ENCODE results near the gene KRTAP5-6. TPM values are rescaled to one million over a fixed set of nuclear protein-coding genes. Genes with fewer than 3 reads are reported as not detected.
"Not testable (repeated sequence)": the region's sequence is repeated elsewhere in the genome, so short reads cannot be mapped to it uniquely, and the experiment has no call there.

Gene KRTAP5-6
- total RNA-seq, 1 donor = not detected

DNA sequence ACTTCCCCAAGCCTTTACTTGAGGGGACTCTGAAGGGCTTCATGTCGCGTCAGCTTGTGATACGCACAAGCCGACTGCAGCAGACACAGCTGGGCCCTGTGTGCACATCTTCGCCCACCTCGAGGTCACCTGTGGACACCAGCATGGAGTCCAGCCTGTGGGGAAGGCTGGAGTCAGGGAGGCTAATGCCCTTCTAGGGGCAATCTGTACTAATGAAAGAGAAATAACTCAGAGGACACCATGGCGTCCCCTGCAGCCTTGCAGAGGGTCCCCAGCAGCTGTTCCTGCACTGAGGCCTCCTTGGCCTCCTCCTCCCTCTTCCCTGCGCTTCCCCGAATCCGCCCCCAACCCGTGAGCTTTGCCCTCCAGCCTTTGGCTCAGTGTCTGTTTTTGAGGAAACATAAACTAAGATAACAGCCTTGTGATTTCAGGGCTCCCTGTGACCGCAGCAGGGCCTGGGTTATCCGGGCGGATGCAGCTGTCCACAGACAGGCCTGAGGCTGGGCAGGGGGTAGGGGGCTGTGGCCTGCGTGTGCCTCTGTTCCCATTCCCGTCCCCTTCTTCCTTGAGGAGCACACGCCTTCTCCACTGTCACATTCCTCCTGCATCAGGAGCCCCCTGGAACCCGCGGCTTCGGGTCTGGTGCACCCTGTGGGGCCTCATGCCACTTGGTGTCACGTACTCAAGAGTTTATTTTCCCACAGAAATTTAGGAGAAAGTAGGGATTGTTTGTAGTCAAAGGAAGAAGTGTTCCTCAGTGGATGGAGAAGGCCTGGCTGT, 42.4 kb upstream of the KRTAP5-6 start:
- TF ChIP-seq, protein P1, sequence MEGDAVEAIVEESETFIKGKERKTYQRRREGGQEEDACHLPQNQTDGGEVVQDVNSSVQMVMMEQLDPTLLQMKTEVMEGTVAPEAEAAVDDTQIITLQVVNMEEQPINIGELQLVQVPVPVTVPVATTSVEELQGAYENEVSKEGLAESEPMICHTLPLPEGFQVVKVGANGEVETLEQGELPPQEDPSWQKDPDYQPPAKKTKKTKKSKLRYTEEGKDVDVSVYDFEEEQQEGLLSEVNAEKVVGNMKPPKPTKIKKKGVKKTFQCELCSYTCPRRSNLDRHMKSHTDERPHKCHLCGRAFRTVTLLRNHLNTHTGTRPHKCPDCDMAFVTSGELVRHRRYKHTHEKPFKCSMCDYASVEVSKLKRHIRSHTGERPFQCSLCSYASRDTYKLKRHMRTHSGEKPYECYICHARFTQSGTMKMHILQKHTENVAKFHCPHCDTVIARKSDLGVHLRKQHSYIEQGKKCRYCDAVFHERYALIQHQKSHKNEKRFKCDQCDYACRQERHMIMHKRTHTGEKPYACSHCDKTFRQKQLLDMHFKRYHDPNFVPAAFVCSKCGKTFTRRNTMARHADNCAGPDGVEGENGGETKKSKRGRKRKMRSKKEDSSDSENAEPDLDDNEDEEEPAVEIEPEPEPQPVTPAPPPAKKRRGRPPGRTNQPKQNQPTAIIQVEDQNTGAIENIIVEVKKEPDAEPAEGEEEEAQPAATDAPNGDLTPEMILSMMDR (IDR thresholded peaks at IDR 0.05; ENCODE audit: insufficient read depth, low read length) = no peak
- no peak overlapping the region for H3K4me3 ChIP-seq (ENCODE audit: low read depth, low read length)
- DNase-seq (ENCODE audit: low read depth) = no peak

DNA sequence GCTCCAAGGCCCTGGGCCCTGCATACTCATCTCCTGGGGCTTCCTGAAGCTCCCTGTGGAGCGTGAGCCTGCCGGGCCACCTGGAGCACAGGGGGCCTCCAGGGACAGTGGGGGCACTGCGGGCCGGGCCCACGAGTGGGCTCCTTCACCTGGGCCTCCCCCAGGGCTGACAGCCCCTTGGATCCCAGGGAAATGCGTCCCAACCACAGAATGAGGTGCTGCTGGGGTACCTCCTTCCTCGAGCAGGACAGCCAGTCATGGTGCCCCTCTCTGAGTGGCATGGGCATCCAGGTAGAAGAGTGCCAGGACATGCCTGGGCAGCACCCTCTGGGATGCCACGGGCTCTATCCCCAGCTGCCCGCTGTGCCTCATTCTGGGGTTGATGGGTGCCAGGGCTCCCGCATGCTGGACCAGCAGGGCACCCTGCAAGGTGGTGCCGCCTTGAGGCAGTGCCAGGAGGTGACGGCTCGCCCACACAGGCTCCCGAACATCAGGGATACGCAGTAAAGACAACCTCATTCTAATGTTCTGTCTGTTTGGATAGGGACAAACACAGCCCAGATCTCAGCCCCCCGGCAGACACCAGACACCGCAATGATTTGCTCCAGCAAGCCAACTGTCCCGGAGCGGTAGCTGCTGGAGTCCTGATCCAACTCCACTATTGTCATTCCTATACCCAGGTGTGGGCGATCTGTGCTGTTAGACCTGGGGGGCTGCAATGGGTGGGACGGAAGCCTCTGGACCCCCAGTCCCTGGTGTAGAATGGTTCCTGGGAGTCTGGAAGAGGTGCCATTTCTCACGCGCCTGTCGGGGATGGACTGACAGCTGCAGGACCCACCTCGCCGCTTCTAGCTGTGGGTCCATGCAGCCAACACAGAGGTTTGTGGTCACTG, 41.6 kb upstream of the KRTAP5-6 start:
- DNase-seq (ENCODE audit: low read depth) = no peak
- H3K4me3 ChIP-seq (ENCODE audit: low read depth, low read length) = no peak overlapping the region
- TF ChIP-seq, protein P1 (IDR thresholded peaks at IDR 0.05; ENCODE audit: insufficient read depth, low read length) = no peak

DNA sequence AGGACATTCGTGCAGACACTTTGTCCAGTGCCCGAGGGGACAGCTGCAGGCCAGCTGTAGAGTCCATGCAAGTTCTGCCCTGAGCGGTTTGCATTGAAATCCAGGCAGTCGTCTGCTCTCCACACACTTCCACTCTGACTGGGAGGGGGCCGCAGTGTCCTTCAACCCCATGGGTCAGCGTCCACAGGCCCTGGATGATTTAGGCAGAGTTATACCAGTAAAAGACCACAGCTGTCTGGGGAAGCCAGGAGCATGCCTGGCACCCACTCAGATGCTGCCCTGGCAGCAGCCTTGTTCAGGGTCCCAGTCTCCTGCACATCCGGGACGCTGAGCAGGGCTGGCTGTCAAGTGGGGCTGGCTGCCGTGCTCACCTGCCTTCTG, 40.9 kb upstream of the KRTAP5-6 start:
- TF ChIP-seq, protein P1 (IDR thresholded peaks at IDR 0.05; ENCODE audit: insufficient read depth, low read length) = no peak
- DNase-seq (ENCODE audit: low read depth) = no peak
- no peak overlapping the region for H3K4me3 ChIP-seq (ENCODE audit: low read depth, low read length)

DNA sequence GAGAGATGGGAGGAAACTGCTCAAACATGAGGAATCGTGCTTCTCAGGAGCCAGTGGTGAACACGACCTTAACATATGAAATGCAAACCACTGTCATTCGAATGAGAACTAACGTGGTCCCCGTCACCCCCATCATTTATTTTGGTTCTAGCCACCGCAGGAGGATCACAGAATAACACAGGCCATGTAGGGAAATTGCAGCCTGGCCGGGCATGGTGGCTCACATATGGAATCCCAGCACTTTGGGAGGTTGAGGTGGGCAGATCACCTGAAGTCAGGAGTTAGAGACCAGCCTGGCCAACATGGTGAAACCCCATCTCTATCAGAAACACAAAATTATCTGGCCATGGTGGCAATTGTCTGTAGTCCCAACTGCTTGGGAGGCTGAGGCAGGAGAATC, 40.3 kb upstream of the KRTAP5-6 start:
- H3K4me3 ChIP-seq (ENCODE audit: low read depth, low read length) = no peak overlapping the region
- DNase-seq (ENCODE audit: low read depth) = no peak
- TF ChIP-seq, protein P1 (IDR thresholded peaks at IDR 0.05; ENCODE audit: insufficient read depth, low read length) = no peak

DNA sequence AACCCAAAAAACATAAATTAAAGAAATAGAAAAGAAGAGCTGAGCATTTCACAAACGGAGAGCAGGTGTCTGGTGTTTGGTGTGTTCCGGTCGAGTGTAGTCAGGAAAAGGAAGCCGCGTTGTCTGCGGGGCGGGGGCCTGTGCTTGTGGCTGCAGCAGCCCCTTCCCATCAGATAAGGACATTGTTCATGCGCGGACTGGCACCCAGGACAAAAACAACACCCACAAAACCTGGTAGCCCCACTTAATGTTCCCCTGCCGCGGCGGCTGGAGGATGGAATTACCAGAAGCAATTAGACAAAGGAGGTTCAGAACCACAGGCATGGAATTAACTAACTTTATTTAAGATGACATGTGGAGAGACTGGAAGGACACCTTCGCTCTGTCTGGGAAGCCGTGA, 37.5 kb upstream of the KRTAP5-6 start:
- TF ChIP-seq, protein P1 (IDR thresholded peaks at IDR 0.05; ENCODE audit: insufficient read depth, low read length) = no peak
- no peak overlapping the region for H3K4me3 ChIP-seq (ENCODE audit: low read depth, low read length)
- DNase-seq (ENCODE audit: low read depth) = no peak

DNA sequence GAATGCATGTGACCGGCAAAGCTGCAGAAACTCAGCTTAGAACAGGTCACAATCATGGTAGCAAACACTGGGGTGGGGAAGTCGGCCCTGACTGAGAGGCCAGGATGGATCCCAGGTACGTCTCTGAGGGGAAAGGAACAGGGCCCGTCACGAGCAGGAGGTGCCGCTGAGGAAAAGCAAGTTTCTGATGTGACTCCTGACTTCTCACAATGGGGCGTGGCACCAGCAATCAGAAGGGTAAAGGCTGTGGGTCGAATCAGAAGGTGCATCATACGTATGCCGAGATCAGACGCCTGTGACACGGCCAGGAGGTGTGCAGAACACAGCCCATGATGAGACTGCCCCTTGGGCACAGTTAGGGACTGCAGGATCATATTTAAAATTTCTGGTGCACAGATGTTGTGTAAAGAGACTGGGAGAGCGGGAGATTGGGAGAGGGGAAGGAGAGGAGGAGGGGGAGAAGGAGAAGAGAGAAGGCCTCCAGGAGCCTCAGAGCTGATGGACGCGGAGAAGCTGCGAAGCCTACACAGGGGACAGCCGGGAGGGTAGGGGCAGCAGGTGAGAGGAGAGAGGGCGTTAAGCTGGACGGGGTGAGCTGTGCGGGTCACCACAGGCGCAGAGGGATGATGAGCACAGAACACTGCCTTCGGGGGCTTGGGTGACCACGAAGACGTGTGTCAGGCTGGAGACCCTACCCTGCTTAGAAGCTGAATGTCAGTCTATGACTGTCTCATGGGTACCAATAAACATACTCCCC, 36.7 kb upstream of the KRTAP5-6 start:
- no peak for DNase-seq (ENCODE audit: low read depth)
- no peak overlapping the region for H3K4me3 ChIP-seq (ENCODE audit: low read depth, low read length)
- TF ChIP-seq, protein P1 (IDR thresholded peaks at IDR 0.05; ENCODE audit: insufficient read depth, low read length) = no peak

DNA sequence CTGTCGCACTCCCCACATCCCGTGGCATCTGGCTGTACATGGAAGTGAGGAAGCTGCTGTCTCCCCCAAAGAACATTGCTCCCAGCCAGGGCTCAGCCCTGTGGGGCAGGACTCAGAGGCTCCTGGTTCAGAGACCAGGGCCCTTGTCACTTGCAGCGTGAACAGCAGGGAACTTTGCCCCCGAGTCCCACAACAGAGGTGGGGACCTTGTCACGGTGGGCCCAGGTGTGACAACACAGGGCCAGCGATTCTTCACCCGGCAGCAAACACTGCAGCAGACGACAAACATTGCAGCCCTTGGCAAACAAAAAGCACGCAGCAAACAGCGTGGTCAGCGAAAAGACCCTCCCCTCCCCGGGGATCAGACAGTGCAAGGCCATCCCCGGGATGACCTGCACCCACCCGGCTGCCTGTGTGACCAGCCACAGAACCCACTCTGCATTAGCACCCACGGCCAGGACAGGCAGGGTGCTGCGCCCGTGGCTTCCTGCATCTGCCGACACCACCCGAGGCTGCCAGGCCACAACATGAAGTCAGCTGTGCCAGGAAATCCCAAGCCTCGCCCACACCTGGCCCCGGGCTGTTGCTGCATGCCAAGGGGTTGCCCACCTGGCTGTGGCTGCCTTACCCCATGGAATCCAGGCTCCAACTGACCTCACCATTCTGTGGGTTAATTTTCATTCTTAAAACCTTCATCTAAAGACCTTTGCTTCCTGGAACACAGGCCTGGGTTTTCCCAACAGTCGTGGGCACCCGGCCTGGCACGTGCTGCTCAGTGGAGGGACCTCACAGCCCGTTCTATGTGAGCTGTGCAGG, 35.3 kb upstream of the KRTAP5-6 start:
- not testable (repeated sequence) for H3K4me3 ChIP-seq (ENCODE audit: low read depth, low read length); DNase-seq (ENCODE audit: low read depth)

DNA sequence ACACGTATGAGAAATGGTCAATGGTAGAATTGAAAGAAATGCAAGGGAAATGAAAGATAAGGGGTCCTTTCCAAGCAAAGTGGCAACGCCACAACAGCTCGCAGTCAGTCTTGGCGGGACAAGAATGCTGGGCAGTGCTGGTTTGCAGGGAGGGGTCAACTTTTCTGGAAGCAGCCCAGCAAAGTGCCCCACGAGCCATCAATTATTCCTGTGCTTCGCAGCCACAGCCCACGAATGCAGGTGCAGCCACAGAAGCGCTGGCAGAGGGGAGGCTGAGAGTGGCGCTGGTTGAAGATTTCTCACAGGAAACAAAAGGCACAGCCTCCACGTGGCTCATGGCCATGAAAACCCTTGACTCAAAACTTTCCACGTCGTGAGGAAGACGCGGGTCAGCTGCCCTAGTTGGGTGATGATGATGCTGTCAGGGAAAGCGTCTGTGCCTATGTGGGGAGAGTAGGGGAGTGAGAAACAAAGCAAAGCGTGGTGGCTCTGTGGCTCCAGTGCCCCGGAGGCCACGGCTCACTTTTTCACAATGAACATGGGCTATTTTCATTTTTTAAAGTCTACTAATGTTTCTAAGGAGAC, 34.2 kb upstream of the KRTAP5-6 start:
- H3K4me3 ChIP-seq (ENCODE audit: low read depth, low read length); DNase-seq (ENCODE audit: low read depth): not testable (repeated sequence)

Data from fibroblast of the aortic adventitia (primary cell).